ENCODE measurements around the gene TMEM132D.
A peak's percentile ranks its signal among the peaks of the same experiment; 100 is the strongest.

Gene TMEM132D

GRCh38 chr12:129873111-129873832, 30.6 kb downstream of the TMEM132D start:
- DNase-seq (ENCODE audit: low read depth): no peak

GRCh38 chr12:129871991-129872972, 31.5 kb downstream of the TMEM132D start:
- no peak for DNase-seq (ENCODE audit: low read depth)

GRCh38 chr12:129870796-129871195, 33.0 kb downstream of the TMEM132D start:
- DNase-seq (ENCODE audit: low read depth): no peak

- DNase-seq (ENCODE audit: low read depth): no peak
Measured at GRCh38 chr12:129870136-129870535, 33.7 kb downstream of the TMEM132D start.

GRCh38 chr12:129868575-129868974, 35.2 kb downstream of the TMEM132D start:
- DNase-seq (ENCODE audit: low read depth): no peak

- DNase-seq (ENCODE audit: low read depth): no peak
Measured at GRCh38 chr12:129863938-129864337, 39.9 kb downstream of the TMEM132D start.

GRCh38 chr12:129862561-129863175, 41.2 kb downstream of the TMEM132D start:
- no peak for DNase-seq (ENCODE audit: low read depth)

- DNase-seq (ENCODE audit: low read depth): no peak
Measured at GRCh38 chr12:129861951-129862350, 41.9 kb downstream of the TMEM132D start.

- DNase-seq (ENCODE audit: low read depth): no peak
Measured at GRCh38 chr12:129854591-129854990, 49.2 kb downstream of the TMEM132D start.

GRCh38 chr12:129851296-129851695, 52.5 kb downstream of the TMEM132D start:
- no peak for DNase-seq (ENCODE audit: low read depth)

GRCh38 chr12:129848876-129849275, 54.9 kb downstream of the TMEM132D start:
- DNase-seq (ENCODE audit: low read depth): no peak

GRCh38 chr12:129847063-129847462, 56.8 kb downstream of the TMEM132D start:
- no peak for DNase-seq (ENCODE audit: low read depth)

- peak; percentile 37 for DNase-seq (ENCODE audit: low read depth)
Measured at GRCh38 chr12:129844662-129845220, 59.1 kb downstream of the TMEM132D start.

- no peak for DNase-seq (ENCODE audit: low read depth)
Measured at GRCh38 chr12:129841251-129841650, 62.6 kb downstream of the TMEM132D start.

GRCh38 chr12:129840145-129840884, 63.5 kb downstream of the TMEM132D start:
- no peak for DNase-seq (ENCODE audit: low read depth)

GRCh38 chr12:129839679-129840078, 64.1 kb downstream of the TMEM132D start:
- DNase-seq (ENCODE audit: low read depth): no peak

- no peak for DNase-seq (ENCODE audit: low read depth)
Measured at GRCh38 chr12:129831294-129831693, 72.5 kb downstream of the TMEM132D start.

GRCh38 chr12:129830796-129831195, 73.0 kb downstream of the TMEM132D start:
- no peak for DNase-seq (ENCODE audit: low read depth)

GRCh38 chr12:129827866-129828384, 75.9 kb downstream of the TMEM132D start:
- no peak for DNase-seq (ENCODE audit: low read depth)

GRCh38 chr12:129827102-129827865, 76.5 kb downstream of the TMEM132D start:
- DNase-seq (ENCODE audit: low read depth): no peak
